ENCODE results near the gene TIMD4. TPM values are rescaled to one million over a fixed set of nuclear protein-coding genes. Genes with fewer than 3 reads are reported as not detected.

TIMD4 gene
- polyA plus RNA-seq, 1 donor = 2.0 TPM

DNA sequence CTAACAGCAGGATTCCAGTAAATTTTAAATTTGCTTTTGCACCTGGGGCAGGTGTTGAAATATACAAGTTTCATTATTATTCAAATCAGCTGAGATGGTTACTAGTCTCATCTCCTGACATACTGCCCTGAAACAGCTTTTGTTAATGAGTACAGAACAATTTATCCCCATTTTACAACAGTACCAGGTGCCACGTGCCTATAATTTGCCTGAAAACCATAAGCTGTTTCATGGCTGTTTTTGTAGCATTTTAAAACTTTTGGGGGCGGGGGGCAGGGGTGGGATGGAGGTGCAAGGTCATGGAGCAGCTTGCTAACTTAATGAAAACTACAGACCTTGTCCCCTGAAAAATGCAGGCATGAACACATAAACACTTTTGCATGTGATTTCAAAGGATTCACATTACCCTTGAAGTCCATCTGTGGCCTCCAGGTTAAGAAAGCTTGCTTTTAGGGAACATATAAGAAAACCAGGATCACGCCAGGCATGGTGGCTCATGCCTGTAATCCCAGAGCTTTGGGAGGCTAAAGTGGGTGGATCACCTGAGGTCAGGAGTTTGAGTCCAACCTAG lies 42.1 kb downstream of the TIMD4 start:
- DNase-seq = no peak

DNA sequence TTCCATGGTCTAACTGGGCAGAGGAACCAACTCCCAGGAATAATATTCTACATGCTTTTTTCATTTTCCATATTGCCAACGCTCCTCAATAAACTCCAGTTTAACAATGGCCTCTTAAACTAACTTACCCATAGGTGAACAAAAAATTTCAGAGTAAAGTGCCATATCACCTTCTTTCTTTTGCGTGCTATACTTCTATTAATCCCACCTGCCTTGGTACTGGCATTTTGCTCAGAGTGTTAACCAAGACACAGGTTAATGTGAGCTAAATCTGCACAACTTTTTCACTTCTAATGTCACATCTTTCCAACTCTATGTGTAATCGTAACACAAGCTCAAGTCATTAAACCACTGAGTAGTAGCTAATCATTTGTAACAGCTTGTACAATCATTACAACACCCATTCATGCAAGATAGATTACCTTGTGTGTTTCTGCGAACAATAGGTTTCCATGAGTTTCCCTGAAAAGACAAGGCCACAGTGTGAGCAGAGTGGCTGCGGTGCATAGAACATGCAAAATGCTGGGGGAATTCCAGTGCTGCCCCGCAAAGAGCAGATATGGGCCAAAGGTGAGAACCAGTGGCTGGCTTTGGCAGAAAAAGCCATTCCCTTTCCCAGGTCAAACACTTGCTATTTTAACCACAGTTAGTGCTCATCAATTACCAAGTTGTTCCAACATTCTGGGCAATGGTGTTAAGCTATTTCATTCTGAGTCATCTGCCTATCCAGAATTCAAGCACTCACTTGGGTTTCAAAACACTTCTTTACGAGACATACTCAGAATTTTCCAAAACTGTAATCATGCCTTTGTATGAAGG lies 42.8 kb downstream of the TIMD4 start:
- DNase-seq = no peak

DNA sequence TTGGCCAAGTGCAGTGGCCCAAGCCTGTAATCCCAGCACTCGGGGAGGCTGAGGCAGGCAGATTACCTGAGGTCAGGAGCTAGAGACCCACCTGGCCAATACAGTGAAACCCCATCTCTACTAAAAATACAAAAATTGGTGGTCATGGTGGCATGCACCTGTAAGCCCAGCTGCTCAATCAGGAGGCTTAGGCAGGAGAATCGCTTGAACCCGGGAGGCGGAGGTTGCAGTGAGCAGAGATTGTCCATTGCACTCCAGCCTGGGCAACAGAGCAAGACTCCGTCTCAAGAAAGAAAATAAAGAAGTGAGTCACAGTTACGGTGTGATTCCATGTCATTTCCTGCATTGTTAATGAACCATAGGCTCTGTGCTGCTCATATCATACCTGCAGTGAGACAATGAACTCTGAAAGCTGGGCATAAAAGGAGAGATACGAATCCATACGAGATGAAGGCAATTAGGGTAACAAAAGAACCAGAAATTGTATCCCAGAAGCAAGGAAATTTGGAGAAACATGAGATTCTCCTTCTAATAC lies 44.6 kb downstream of the TIMD4 start:
- no peak for DNase-seq

DNA sequence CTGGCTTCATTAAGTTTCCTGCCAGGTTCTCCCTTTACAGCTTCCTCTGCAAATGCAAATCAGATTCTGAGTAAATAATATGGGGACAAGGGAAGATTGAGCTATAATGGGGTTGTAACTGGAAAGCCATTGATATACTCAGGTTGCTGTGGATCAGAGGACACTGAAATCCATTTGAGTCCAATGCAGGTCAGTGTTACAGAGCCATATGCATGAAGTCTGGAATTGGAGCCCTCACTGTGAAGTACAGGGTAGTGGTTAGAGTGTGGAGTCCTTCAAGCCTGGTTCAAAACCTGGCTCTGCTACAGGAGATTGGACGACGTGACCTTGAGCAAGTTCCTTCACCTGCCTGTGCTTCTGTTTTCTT lies 48.7 kb downstream of the TIMD4 start:
- DNase-seq = no peak

GRCh38 chr5:156913719-156914370 lies 49.2 kb downstream of the TIMD4 start:
- no peak for DNase-seq

DNA sequence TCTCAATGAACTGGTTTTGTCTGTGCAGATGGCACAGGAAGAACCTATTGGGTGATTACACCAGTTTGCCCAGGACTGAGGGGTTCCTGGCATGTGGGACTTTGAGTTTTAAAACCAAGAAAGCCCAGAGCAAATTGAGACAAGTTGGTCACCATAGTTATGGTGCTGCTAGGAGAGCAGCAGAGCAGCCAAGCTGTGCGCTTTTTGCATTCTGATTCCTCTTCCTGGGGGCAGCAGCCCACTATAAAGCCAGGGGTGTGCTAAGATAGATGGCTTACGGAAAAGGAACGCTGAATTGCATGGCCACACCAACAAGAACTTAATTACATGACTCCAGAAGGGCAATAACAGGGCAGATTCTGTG lies 49.7 kb downstream of the TIMD4 start:
- no peak for DNase-seq

DNA sequence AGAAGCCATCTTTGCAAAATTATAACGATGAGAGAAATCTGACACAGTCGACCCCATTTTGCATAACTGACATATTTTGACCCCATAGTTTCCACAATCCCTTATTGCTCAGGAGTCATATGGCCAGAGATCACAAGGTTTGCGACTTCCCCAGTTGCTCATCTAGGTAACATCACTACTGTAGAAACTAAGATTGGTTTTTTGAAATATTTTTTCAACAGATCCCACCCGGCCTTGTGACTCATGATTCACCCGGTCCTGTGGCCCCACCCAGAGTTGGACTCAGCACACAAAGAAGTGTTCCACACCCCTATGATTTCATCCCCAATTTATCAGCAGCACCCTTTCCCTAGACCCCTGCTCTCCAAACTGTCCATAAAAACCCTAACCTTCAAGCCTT lies 50.2 kb downstream of the TIMD4 start:
- DNase-seq = no peak

- no peak for DNase-seq
Observed at GRCh38 chr5:156909180-156909579, 53.8 kb downstream of the TIMD4 start.

GRCh38 chr5:156907667-156908066 lies 55.4 kb downstream of the TIMD4 start:
- DNase-seq = no peak

- DNase-seq = no peak
Observed at GRCh38 chr5:156906807-156907206, 56.2 kb downstream of the TIMD4 start.

- DNase-seq = no peak
Observed at GRCh38 chr5:156896546-156896945, 66.5 kb downstream of the TIMD4 start.

- no peak for DNase-seq
Observed at GRCh38 chr5:156893517-156893916, 69.5 kb downstream of the TIMD4 start.

DNA sequence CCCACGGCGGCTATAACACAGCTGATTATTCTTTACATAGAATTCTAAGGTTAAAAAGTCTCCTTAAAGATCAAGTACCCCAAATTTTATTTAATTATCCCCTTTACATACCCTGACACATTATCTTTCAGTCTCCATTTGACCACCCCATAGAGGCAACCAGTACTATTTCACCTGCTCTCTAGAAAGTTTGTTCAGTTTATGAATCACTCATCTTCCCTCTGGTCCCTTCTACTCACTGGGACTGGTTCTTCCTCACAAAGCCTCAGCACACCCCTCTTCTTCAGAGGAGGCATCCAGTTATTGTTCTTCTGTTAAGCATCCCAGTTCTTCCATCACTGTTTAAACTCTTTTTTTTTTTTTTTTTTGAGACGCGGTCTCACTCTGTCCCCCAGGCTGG lies 70.2 kb downstream of the TIMD4 start:
- DNase-seq = no peak

DNA sequence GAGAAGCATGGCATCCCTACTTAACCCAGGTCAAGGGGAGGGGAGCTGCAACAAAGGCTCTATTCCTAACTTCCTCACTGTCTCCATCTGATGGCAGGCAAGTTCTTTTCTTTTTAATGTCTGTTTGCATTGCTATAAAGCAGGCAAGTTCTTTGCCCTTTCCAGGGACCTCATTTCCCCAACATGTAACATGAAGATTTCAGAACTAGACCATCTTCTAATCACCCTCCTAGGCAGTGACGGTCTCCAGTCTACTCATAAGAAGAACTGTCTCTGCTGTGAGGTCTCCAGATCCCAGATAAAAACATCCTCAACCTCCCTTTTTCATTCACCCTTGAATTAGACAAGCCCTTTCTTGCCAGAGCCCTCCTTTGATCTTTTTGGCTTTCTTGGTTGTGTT lies 70.8 kb downstream of the TIMD4 start:
- DNase-seq = no peak

DNA sequence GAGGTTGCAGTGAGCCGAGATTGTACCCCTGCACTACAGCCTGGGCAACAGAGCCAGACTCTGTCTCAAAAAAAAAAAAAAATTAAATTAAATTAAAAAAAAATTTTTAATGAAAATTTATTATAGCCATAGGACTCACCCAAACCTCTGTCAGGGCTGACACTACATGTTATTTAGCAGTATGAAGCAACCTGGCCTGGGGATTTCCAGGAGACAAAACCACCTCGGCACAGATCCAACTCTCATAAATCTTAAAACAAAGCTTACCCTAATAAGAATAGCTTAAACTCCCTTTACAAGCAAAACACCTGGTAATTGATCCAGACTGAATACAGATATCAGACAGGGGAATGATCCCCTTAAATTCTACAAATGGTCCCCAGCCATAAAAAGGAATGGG lies 74.5 kb downstream of the TIMD4 start:
- DNase-seq = no peak

DNA sequence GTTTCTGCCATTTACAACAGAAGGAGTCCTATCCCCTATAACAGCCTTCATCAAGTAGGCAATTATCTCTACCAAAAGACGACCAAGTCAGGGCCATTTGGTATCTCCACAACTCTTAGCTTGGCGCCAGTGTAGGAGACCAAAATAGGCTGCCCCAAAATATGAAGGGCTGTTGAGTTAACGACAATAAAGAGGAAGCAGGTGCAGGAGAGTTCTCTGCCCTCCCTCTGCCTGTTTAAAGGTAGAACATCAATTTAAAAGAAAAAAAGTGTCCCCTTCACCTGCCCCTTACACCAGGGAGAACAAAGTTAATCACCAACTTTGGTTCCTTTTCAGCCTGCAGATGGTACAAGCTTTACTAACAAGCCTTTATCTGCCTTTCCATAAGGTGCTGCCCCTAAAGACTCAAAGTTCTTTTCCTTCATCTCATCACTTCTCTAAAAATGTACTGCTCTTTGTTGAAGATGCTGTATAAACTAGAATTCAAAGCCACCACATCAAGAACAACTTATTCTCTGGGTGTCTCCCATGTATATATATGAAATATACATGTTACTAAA lies 79.6 kb downstream of the TIMD4 start:
- no peak for DNase-seq

GRCh38 chr5:156879665-156880285 lies 83.3 kb downstream of the TIMD4 start:
- DNase-seq = no peak

- DNase-seq = no peak
Observed at GRCh38 chr5:156871212-156871611, 91.8 kb downstream of the TIMD4 start.

GRCh38 chr5:156870498-156870839 lies 92.6 kb downstream of the TIMD4 start:
- no peak for DNase-seq

Data from hindlimb muscle (tissue), 1 donor.